GM18508 (cell line): ENCODE data around the gene CEP72.
"Not testable (repeated sequence)": the region's sequence is repeated elsewhere in the genome, so short reads cannot be mapped to it uniquely, and the experiment has no call there.

Source experiments
- ATAC-seq: cut with Tn5 transposase; IDR thresholded peaks from one replicate; pipeline ENCODE4 v1.9.1; 2021; ENCODE audit warnings: moderate number of reproducible peaks; ENCODE audit not compliant: insufficient read depth, unreplicated experiment

Gene CEP72

GRCh38 chr5:612498-613424 is 621 bp downstream of the CEP72 start:
- ATAC-seq, result no peak

GRCh38 chr5:616484-617039 is 4.4 kb downstream of the CEP72 start:
- ATAC-seq, result no peak

GRCh38 chr5:617896-618295 is 5.8 kb downstream of the CEP72 start:
- no peak for ATAC-seq

GRCh38 chr5:618450-618849 is 6.3 kb downstream of the CEP72 start:
- no peak for ATAC-seq

- no peak for ATAC-seq
Measured at GRCh38 chr5:619444-619843, 7.3 kb downstream of the CEP72 start.

- ATAC-seq, result no peak
Measured at GRCh38 chr5:620152-620551, 8.0 kb downstream of the CEP72 start.

- no peak for ATAC-seq
Measured at GRCh38 chr5:620586-621180, 8.5 kb downstream of the CEP72 start.

GRCh38 chr5:621341-621761 is 9.2 kb downstream of the CEP72 start:
- ATAC-seq, result no peak

- ATAC-seq, result no peak
Measured at GRCh38 chr5:622359-622758, 10.2 kb downstream of the CEP72 start.

- no peak for ATAC-seq
Measured at GRCh38 chr5:622946-623522, 10.9 kb downstream of the CEP72 start.

- ATAC-seq, result no peak
Measured at GRCh38 chr5:623531-623930, 11.4 kb downstream of the CEP72 start.

GRCh38 chr5:624118-624950 is 12.2 kb downstream of the CEP72 start:
- ATAC-seq, result no peak

GRCh38 chr5:624951-625230 is 12.8 kb downstream of the CEP72 start:
- ATAC-seq, result no peak

GRCh38 chr5:625516-625915 is 13.4 kb downstream of the CEP72 start:
- no peak for ATAC-seq

GRCh38 chr5:626850-627249 is 14.7 kb downstream of the CEP72 start:
- no peak for ATAC-seq

- no peak for ATAC-seq
Measured at GRCh38 chr5:627840-628239, 15.7 kb downstream of the CEP72 start.

- not testable (repeated sequence) for ATAC-seq
Measured at GRCh38 chr5:628351-629205, 16.4 kb downstream of the CEP72 start.

- no peak for ATAC-seq
Measured at GRCh38 chr5:633501-633955, 21.4 kb downstream of the CEP72 start.

GRCh38 chr5:634191-634590 is 22.1 kb downstream of the CEP72 start:
- ATAC-seq, result no peak
